Middle frontal gyrus (tissue), 1 donor: ENCODE data around the gene MMP25.

ENCODE experiments used
- DNase-seq: peaks from one replicate; pipeline ENCODE4 v3.0.0-alpha.2; 2015; ENCODE audit warnings: low spot score; ENCODE audit errors: extremely low spot score

The MMP25 gene

GRCh38 chr16:3091551-3091950, 45.2 kb downstream of the MMP25 start:
- DNase-seq: no peak

GRCh38 chr16:3092501-3092941, 46.2 kb downstream of the MMP25 start:
- DNase-seq: no peak

GRCh38 chr16:3094289-3095027, 48.1 kb downstream of the MMP25 start:
- DNase-seq: no peak

GRCh38 chr16:3095869-3096268, 49.5 kb downstream of the MMP25 start:
- no peak for DNase-seq

- no peak for DNase-seq
Measured at GRCh38 chr16:3096362-3096761, 50.0 kb downstream of the MMP25 start.

GRCh38 chr16:3097266-3097665, 50.9 kb downstream of the MMP25 start:
- DNase-seq: no peak

- no peak for DNase-seq
Measured at GRCh38 chr16:3098459-3099394, 52.4 kb downstream of the MMP25 start, which contains the start of gene ZSCAN10. Gene ZSCAN10 (minus strand): TSS chr16:3099294. CDS start chr16:3092937, 6,357 bp downstream.

- DNase-seq: no peak
Measured at GRCh38 chr16:3099395-3099731, 53.0 kb downstream of the MMP25 start.

GRCh38 chr16:3099732-3100499, 53.6 kb downstream of the MMP25 start:
- no peak for DNase-seq

GRCh38 chr16:3101018-3101840, 54.9 kb downstream of the MMP25 start:
- DNase-seq: no peak

- DNase-seq: no peak
Measured at GRCh38 chr16:3101841-3102470, 55.6 kb downstream of the MMP25 start.

GRCh38 chr16:3106205-3106928, 60.0 kb downstream of the MMP25 start:
- DNase-seq: peak; percentile 79
